ENCODE data around the gene CHORDC1. TPM values are rescaled to one million over a fixed set of nuclear protein-coding genes. Genes with fewer than 3 reads are reported as not detected.
A peak's percentile ranks its signal among the peaks of the same experiment; 100 is the strongest.

Gene CHORDC1
- total and polyA plus RNA-seq, 10 of the 15 experiments (the other 5 are each of a cell fraction or from before 2014, with no cell fraction given): 32.6 to 108 (median 54.3) TPM

GRCh38 chr11:90252053-90252452 lies 29.2 kb upstream of the CHORDC1 start:
- H2AFZ ChIP-seq (ENCODE audit: control insufficient read depth, low read depth, low read length): no peak overlapping the region
- no peaks in the 10 kb centered on the region; a peak in 1 of 4 replicates for H3K27me3 ChIP-seq (replicated peaks in 1 of 2; ENCODE audit: control insufficient read depth in 2 of 2, insufficient read depth in 2 of 2, low read length in 1 of 2)
- ChIA-PET CTCF (no interaction called here), SMC1A (ENCODE audit: uncharacterized antibody, unreplicated experiment) (interaction anchor here (1.4 kb wide), 1 partner anchor 223 kb away, joined by 4 read pairs; no protein-coding TSS in a partner anchor), POLR2A (no interaction called here), RAD21 (ENCODE audit: unreplicated experiment) (no interaction called here)
- H3K9ac ChIP-seq (ENCODE audit: control insufficient read depth, insufficient read depth, low read length): no peak overlapping the region
- no peaks in the 10 kb centered on the region for H3K4me1 ChIP-seq (ENCODE audit: control insufficient read depth, insufficient read depth, low read length)
- TF ChIP-seq ATF7 (IDR thresholded peaks at IDR 0.05; ENCODE audit: low read depth) (0 out of 2 replicates have a peak, but pooled peaks have one; percentile 21), ZNF384 (IDR thresholded peaks at IDR 0.05; ENCODE audit: borderline replicate concordance, low read depth, low read length) (no peak)
- no peaks in the 10 kb centered on the region for H3K36me3 ChIP-seq (ENCODE audit: control insufficient read depth in 2 of 2, insufficient read depth in 2 of 2, low read length in 1 of 2)
- H3K27ac ChIP-seq (ENCODE audit: control insufficient read depth, insufficient read depth): no peak overlapping the region
- no peak overlapping the region for H3K4me2 ChIP-seq (ENCODE audit: control insufficient read depth, insufficient read depth)
- in situ Hi-C loops (cut with MboI) (no loop called here), intact Hi-C loops (cut with micrococcal nuclease; ENCODE audit: unreplicated experiment) (loop anchor here (5.0 kb wide), 1 partner anchor 205 kb away; no protein-coding TSS in a partner anchor)
- H3K9me3 ChIP-seq (replicated peaks; ENCODE audit: control insufficient read depth, insufficient read depth, low read length): no peaks in the 10 kb centered on the region; the same call in 2 of the 3 replicates
- no peaks in the 10 kb centered on the region for H4K20me1 ChIP-seq (ENCODE audit: control insufficient read depth, insufficient read depth)
- H3K79me2 ChIP-seq (ENCODE audit: control insufficient read depth, insufficient read depth, low read length): no peaks in the 10 kb centered on the region
- BruUV-seq (replicated peaks): no TSS peak
- FAIRE-seq (no peak), ATAC-seq (no peak; the same call in 1 of the 3 replicates), DNase-seq (ENCODE audit: low read depth, low spot score) (no peak)
- WGBS (ENCODE audit: insufficient coverage, insufficient replicate concordance, low lambda C conversion rate, missing lambda C conversion rate): 64% methylated on average over 3 of the region's 3 CpGs
- H3K4me3 ChIP-seq: no peak overlapping the region

GRCh38 chr11:90251599-90251998 lies 28.8 kb upstream of the CHORDC1 start:
- SMC1A ChIA-PET (ENCODE audit: uncharacterized antibody, unreplicated experiment): interaction anchor here (1.2 to 1.4 kb wide), 3 partner anchors 10 to 223 kb away, joined by 3 to 6 read pairs (median 4); no protein-coding TSS in a partner anchor
- Histone ChIP-seq H3K4me3 (no peak overlapping the region), H3K9me3 (replicated peaks; ENCODE audit: control insufficient read depth, insufficient read depth, low read length) (no peaks in the 10 kb centered on the region; the same call in 2 of the 3 replicates), H3K36me3 (ENCODE audit: control insufficient read depth in 2 of 2, insufficient read depth in 2 of 2, low read length in 1 of 2) (no peaks in the 10 kb centered on the region), H3K27ac (ENCODE audit: control insufficient read depth, insufficient read depth) (no peak overlapping the region), H3K4me1 (ENCODE audit: control insufficient read depth, insufficient read depth, low read length) (no peaks in the 10 kb centered on the region), H3K79me2 (ENCODE audit: control insufficient read depth, insufficient read depth, low read length) (no peaks in the 10 kb centered on the region), H4K20me1 (ENCODE audit: control insufficient read depth, insufficient read depth) (no peaks in the 10 kb centered on the region), H3K27me3 (replicated peaks in 1 of 2; ENCODE audit: control insufficient read depth in 2 of 2, insufficient read depth in 2 of 2, low read length in 1 of 2) (no peaks in the 10 kb centered on the region; a peak in 1 of 4 replicates), H3K9ac (ENCODE audit: control insufficient read depth, insufficient read depth, low read length) (no peak overlapping the region), H3K4me2 (ENCODE audit: control insufficient read depth, insufficient read depth) (no peak overlapping the region), H2AFZ (ENCODE audit: control insufficient read depth, low read depth, low read length) (no peak overlapping the region; the same call in 1 of the 2 replicates)
- in situ Hi-C loops (cut with MboI) (no loop called here), intact Hi-C loops (cut with micrococcal nuclease; ENCODE audit: unreplicated experiment) (loop anchor here (5.0 kb wide), 1 partner anchor 206 kb away; no protein-coding TSS in a partner anchor)
- DNase-seq (ENCODE audit: low read depth, low spot score) (no peak), FAIRE-seq (no peak), ATAC-seq (peak; percentile 70)
- no TSS peak for BruUV-seq (replicated peaks)
- POLR2A ChIA-PET: no interaction called here
- CTCF ChIA-PET: interaction anchor here (1.3 to 1.5 kb wide), 2 partner anchors 9 to 209 kb away, joined by 3 to 6 read pairs; no protein-coding TSS in a partner anchor
- WGBS (ENCODE audit: insufficient coverage, insufficient replicate concordance, low lambda C conversion rate, missing lambda C conversion rate): 4% methylated on average over 2 of the region's 2 CpGs
- RAD21 ChIA-PET (ENCODE audit: unreplicated experiment): interaction anchor here (0.9 kb wide), 1 partner anchor 37 kb away, joined by 3 read pairs; no protein-coding TSS in a partner anchor
- TF ChIP-seq JUNB (IDR thresholded peaks at IDR 0.05) (no peak), ZNF24 (IDR thresholded peaks at IDR 0.05) (no peak), KAT2A (conservative IDR thresholded peaks at IDR 0.05; ENCODE audit: control insufficient read depth, low read depth, low read length) (no peak), CEBPB (IDR thresholded peaks at IDR 0.05; ENCODE audit: borderline replicate concordance in 1 of 2, low read depth in 2 of 2, low read length in 2 of 2) (no peak), CTCF (IDR thresholded peaks at IDR 0.05 in 2 of 3, conservative IDR thresholded peaks at IDR 0.05 in 1 of 3; ENCODE audit: control insufficient read depth in 2 of 3, extremely low read depth in 1 of 3, insufficient read depth in 1 of 3, low read depth in 3 of 3, low read length in 3 of 3) (no peak), RB1 (IDR thresholded peaks at IDR 0.05; ENCODE audit: borderline replicate concordance) (no peak), SP1 (IDR thresholded peaks at IDR 0.05; ENCODE audit: low read depth, low read length) (no peak), SREBF1 (IDR thresholded peaks at IDR 0.05; ENCODE audit: low read length) (no peak), BACH1 (IDR thresholded peaks at IDR 0.05; ENCODE audit: borderline replicate concordance) (no peak), SIX5 (IDR thresholded peaks at IDR 0.05; ENCODE audit: low read depth, low read length, severe bottlenecking) (no peak), PML (IDR thresholded peaks at IDR 0.05; ENCODE audit: low read length) (no peak)
- TF ChIP-seq, protein P1, sequence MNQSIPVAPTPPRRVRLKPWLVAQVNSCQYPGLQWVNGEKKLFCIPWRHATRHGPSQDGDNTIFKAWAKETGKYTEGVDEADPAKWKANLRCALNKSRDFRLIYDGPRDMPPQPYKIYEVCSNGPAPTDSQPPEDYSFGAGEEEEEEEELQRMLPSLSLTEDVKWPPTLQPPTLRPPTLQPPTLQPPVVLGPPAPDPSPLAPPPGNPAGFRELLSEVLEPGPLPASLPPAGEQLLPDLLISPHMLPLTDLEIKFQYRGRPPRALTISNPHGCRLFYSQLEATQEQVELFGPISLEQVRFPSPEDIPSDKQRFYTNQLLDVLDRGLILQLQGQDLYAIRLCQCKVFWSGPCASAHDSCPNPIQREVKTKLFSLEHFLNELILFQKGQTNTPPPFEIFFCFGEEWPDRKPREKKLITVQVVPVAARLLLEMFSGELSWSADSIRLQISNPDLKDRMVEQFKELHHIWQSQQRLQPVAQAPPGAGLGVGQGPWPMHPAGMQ (IDR thresholded peaks at IDR 0.05; ENCODE audit: borderline replicate concordance): no peak

Data from GM12878 (cell line).